GM19397 (cell line): ENCODE results near the gene FNDC1.
"Not testable (repeated sequence)": the region's sequence is repeated elsewhere in the genome, so short reads cannot be mapped to it uniquely, and the experiment has no call there.

Experiments used
- ATAC-seq: cut with Tn5 transposase; IDR thresholded peaks from one replicate; pipeline ENCODE4 v1.9.1; 2021; ENCODE audit warnings: mild to moderate bottlenecking, moderate library complexity; ENCODE audit not compliant: unreplicated experiment

Gene FNDC1

DNA sequence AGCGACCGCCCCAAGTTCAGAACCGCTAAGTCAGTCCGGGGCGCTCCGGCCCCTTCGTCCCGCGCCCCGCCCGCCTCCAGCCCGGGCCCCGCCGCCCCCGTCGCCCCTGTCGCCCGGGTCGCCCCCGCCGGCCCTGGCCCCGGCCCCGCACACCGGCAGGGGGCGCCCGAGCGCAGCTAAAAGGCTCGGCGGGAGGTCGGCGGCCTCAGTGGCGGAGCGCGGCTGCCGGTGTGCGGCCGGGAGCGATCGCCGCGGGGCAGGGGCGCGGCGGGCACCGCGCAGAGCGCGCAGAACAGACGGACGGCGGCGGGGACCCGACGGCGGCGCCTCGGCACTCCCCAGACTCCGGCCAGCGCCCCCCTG, at the start of gene FNDC1:
Gene FNDC1, plus strand, starts transcription at position 208 of the 363 bp plus-strand sequence. CDS start 197 bp downstream, outside the sequence.
- no peak for ATAC-seq

DNA sequence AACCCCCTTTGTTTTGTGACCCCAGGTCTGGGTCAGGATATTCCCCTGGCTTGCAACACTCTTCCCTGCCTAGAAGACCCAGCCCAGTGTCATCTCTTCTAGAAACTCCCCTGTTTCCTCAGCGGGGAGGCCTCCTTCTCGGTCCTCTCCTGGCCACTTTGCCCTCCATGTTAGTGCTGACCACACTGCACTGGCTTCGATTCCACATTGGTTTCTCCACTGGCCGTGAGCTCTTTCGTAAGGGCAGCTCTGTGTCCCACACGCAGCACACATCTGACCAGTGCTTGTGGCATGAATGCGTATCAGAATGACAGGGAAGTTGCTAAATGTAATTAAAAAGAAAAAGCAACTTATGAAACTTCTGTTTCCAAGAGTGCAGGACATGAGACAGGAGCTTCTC, 49.4 kb upstream of the FNDC1 start:
- ATAC-seq, result no peak

DNA sequence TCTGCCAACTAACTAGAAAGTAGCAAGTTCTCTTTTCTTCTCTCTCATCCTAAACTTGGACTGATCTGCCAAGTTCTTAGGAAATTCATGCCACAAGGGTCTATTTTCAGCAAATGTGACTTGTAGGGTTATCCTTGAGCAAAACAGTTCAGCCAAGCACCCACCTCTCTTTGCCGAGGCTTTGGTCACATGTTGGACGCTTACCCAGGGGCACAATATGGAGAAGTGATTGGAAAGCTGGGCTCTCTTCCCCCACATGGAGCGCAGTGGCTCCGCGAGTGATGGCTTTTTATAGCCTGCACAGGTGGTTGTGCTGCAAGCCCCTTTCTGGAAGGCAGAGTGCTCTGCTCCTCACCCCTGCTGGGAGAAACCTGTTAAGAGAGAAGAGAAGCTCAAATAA, 47.7 kb upstream of the FNDC1 start:
- ATAC-seq, result no peak

DNA sequence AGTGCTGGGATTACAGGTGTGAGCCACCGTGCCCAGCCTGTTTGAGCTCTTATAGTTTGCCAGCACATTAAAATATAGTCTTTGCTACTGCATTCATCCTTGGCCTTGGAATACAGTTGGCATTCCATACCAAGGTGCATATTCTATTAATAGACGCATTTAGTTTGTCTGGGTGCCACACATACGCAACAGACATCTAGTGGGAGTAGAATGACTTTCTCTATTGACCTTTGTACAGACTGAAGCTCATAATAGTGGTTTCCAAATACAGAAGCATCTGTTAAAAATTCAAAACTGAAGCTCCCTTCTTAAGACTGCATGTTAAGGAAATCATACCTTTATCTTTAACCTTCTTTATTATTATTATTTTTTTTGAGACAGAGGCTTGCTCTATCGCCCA, 46.7 kb upstream of the FNDC1 start:
- no peak for ATAC-seq

DNA sequence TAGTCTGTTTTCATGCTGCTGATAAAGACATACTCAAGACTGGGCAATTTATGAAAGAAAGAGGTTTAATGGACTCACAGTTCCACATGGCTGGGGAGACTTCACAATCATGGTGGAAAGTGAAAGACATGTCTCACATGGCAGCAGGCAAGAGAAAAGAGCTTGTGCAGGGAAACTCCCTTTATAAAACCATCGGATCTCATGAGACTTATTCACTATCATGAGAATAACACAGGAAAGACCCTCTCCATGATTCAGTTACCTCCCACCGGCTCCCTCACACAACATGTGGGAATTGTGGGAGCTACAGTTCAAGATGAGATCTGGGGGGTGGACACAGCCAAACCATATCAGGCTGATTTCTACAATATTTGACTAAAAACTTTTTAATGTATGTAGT, 45.4 kb upstream of the FNDC1 start:
- not testable (repeated sequence) for ATAC-seq

DNA sequence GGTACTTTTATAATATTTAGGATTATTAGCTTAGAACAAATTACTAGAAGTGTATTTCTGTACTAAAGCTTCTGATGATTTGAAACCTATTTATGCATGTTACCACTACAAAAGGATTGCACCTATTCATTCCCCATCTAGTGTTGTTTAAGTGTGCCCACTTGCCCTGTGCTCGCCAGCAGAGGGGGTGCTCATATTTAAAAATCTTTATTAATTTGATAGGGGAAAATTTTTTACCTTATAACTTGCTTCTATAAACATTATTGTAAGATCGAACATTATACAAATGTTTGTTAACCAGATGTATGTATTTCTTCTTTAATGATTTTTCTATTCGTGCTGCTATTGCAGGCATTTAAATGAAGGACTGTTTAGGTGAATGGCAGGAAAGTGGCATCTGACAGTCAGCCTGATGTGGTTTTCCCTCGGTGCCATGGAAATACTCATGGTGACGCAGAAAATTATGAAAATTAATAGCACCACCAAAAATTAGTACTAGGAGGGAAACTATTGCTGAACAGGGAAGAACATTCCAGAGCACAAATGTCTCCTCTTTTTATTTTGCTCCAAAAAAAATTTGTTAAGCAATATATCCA, 44.1 kb upstream of the FNDC1 start:
- ATAC-seq, result no peak

DNA sequence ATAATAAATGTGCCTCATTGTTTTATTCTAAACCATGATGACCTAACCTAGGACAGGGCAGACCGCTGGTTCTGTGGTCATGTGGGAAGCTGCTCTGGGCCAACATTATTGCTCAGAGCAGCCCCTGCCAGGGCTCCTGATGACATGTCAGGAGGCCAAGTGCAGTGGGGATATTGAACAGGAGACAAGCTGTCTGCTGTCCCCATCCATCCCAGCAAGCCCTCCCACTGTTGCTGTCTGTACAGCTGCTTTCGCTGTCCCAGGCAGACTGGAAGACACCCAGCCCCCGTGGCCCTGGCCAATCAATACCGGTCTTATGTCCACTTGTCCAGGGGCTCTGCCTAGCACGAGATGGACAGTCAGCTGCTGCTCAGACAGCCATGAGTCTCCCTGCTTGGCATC, 43.2 kb upstream of the FNDC1 start:
- ATAC-seq, result no peak

DNA sequence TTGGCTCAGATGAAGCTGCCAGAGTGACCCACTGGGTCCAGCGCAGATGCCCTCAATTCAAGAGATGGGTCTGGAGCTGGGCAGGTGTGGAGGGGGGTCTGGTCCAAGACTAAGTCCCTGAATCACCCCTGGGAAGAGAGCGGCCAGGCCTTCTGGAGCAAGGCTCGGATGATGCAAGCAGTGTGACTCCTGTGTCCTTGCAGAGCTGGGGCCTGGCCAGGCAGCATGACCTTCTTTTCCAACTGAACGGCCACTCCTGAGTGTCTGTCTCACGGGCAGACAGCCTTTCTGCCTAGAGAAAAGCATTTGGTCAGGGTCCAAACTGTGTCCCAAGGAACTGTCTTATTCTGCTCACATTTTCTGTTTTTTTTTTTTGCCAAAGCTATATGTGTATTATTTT, 42.6 kb upstream of the FNDC1 start:
- no peak for ATAC-seq

DNA sequence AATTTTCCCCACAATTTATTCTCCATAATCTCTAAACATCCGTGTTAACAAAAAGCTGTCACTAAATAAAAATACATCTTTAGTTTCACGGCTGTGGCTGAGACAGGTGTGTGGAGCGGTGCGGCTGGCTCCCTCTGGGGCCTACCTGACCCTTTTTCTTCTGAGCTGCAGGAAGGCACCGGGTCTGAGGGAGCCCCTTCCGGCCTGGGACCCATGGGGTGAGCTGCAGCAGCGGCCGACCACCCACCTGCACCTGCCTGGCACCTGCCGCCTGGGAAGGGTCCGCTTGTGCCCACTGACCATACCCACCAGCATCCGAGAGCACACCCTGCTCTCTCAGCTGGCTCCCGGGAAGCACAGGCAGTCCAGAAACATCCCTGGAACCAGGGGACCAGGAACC, 41.5 kb upstream of the FNDC1 start:
- no peak for ATAC-seq

DNA sequence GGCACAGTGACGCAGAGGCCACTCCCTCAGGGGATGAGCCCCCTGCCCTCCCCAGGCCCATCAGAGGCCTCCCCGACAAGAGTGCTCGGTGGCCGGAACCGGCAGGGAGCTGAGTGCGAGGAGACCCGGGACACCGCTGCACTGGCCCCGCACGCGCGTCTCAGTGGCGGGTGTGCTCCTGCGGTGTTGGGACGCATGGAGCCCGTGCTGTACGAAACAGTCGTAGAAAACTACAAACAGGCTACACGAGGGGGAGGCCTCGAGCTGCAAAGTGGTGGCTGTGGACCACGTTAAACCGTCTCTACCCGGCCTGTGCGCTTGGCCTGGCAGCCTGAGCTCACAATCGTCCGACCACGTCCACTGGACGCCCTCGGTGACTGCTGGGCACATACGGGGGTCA, 40.2 kb upstream of the FNDC1 start:
- ATAC-seq, result no peak

DNA sequence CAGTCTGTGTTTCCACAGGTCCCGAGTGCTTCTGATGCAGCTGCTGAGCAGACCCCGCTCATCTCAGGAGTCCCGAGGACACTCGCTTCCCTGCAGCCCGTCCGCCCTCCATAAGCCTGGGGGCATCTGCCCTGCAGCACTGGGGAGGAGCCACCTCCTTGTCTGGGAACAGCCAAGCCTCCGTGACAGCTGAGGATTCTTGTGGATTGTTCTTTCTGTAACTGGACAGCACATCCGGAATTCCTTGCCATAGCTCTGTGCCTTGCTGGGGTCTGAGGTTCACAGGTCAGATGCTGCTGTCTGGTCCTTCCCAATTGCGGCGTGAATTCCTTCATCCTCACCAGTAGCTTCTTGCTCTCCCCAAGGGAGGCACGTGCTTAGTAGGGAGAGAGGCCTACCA, 38.4 kb upstream of the FNDC1 start:
- ATAC-seq, result no peak

DNA sequence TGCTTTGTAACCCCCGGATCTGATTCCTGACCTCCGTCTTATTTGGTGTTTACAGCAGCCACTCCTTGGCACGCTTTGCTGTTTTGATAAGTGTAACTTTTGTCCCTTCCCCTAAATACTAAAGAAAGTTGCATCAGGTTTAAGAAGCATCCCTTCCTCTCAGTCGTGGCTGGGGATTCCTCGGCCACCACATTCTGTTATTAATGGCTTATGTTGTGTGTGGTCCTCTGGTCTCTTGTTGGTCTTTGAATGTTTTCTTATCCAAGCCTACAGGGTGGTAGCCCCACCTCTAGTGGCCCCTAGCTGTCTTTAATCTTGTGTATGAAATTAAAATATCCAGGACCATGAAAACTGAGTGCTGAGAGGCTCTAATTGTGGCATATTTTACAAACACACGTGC, 37.5 kb upstream of the FNDC1 start:
- no peak for ATAC-seq

DNA sequence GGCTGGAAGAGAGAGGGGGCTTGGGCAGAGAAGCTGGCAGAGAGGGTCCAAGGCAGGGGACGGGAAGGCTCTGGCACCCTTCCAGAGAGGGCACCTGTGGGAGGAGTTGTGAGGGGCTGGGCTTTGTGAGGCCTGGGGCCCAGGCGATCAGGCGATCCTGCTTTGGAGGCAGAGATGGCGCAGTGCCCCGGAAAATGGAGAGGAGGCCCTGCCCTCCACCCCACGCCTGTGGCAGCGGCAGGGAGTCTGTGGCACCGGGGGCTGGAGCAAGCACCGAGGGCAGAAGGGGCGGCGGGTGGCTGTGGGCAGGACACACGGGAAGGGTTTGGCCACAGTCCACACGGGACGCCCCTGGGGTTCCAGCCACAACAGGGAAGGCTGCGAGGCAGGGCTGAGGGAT, 36.5 kb upstream of the FNDC1 start:
- ATAC-seq, result no peak

DNA sequence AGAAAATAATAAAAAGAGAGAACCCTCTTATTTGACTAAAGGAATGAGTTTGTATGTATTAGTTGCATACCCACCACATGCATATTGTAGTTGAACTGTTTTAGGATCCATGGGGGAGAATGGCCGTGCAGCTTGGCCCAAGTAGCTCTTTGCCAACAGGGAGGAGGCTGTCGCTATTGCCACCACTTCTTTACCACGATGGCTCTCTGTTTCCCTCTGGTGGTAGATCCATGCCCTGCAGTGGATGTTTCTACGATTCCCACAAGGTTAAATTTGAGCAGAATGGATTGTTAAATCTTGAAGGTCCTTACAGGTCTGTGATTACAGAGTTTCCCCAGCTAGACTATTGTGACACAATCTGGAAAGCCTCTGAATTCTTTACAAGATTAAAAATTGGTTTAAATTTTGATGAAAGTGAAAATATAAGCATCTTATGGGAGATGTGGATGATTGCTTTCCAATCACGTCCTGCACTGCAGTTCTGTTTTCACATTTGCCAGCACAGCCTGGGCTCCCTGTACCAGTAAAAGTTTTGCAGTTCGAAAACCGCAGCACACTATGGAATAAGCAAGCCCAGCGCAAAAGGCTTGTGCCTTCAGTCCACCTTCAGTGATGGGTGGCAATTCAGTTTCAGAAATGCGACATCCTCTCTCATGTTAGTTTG, 34.4 kb upstream of the FNDC1 start:
- peak; percentile 49 for ATAC-seq

DNA sequence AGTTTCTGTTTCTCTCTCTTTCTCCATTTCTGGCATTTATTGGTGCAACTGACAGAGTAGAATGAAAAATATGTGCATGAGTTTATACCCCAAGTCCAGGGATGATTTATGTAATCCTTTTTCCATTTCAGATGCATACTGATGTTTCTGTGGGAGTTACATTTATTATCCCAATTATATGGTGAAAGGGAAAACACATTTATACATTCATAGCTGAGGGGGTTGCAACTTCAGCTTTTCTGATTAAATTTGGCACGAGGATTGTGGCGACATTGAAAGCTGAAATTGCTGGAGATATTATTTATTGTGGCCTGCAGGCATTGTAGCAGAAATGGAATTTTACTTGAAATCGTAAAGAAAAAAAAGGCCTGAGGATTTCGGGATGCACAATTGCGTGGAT, 31.5 kb upstream of the FNDC1 start:
- ATAC-seq, result no peak

DNA sequence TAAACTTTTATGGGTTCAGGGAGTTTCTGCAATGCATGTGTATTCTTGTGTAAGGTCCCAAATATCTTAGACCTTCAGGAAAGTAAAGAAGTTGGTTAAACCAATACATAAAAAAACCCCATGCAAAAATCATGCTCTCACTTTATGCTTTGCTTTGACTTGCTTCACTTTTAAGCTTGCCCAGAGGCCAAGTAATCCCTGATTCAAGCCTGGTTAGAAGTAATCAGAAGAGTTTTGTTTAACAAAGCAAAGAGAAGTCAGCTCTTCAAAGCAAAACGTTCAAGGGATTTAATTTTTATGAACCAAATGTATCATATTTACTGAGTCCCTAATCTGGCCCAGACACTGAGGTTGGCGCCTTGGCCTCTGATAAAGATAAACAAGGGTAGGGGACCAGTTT, 26.7 kb upstream of the FNDC1 start:
- no peak for ATAC-seq

DNA sequence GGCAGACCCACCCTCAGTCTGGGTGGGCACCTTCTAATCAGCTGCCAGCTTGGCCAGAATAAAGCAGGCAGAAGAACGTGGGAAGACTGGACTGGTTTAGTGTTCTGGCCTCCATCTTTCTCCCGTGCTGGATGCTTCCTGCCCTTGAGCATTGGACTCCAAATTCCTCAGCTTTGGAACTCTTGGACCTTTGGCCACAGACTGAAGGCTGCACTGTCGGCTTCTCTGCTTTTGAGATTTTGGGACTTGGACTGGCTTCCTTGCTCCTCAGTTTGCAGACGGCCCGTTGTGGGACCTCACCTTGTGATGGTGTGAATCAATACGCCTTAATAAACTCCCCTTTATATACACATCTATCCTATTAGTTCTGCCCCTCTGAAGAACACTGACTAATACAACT, 20.6 kb upstream of the FNDC1 start:
- ATAC-seq, result no peak

DNA sequence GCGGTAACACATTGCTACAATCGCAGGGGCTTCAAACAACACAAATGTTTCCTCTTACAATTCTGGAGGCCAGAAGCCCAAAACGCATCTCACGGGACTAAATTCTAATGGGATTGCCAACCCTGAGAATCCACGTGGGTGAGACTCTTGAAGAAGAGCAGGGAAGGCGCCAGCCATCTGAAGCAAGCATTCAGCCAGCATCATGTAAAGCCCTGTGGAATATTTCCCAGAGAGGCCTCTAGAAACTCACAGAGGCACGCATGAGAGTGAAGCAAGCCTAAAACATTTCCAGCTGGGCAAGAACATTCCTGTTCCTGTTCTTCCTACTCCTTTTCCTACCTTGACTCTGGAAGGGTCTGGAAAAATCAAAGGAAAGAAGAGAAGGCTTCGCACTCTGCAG, 19.6 kb upstream of the FNDC1 start:
- no peak for ATAC-seq

DNA sequence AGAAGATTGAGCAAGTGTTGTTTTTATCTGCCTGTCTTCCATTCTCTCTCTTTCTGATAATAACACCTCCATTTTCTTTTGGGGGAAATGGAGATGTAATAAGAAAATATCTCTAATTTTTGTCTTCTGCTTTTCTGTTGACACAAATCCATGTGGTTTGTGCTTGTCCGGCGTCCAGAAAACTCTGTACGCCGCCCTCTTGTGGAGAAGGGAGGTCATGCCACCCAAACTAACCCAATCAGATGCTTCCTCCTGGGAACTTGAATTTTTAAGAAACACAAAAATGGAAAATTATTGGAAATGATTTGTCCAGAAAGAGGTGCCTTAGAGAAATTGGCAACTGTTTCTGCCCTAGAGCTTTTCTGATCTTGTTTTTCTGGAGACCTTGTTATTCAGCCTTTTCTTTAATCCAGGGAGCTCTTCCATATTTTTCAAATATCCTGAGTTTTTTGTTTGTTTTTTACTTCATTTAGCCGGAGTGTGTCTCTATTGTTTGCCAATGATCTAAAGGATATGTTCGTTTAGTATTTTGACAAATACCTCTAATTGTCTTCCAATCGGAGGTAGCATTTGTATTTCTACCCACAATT, 17.8 kb upstream of the FNDC1 start:
- ATAC-seq, result no peak

DNA sequence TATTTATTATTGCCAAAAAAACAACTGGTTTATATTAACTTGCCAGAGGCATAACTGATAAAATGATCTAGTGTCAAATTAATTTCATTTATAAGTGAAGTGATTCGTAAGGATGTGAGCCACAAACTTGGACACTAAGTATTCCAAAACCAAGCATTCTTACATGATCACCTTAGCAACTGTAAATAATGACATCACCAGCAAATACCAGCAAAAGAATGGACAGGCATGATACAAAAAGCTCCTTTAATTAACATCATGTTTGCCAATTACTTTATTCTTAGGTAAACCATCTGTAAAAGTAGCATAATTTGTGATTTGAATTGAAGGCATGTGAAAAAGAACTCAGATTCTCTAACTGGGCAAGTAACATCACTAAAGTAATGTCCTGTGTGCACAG, 17.2 kb upstream of the FNDC1 start:
- ATAC-seq, result no peak

DNA sequence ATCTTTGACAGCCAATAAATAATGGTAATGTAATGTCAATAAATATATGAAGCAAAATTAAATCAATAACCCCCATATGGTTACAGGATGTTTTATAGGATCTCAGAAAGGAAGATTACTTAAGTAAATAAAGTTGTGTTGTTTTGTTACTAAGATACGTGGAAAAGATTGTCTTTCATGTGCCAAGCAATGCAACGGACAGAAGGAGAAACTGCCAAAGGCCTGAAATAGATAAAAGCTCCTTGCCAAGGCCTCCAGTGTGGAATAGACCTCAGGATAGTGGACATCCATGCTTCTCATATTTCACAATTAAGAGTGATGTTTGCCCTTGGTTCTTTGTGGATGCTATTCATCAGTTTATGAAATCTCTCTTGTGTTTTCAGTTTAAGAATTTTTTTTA, 16.4 kb upstream of the FNDC1 start:
- ATAC-seq, result no peak

DNA sequence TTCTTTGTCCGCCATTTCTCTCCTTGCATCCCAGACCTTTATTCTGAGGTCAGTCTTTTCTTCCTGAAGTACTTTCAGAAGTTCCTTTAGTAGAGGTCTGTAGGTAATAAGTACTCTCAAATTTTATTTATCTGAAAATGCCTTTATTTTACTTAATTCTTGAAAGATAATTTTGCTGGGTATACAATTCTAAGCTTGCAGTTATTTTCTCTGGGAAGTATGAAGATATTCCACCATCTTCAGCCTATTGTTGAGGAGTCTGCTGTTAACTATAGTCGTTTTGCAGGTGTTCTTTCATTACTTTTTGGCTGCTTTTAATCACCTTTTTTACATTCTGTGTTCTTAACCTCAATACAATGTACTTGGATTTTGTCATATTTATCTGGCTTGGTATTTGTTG, 13.5 kb upstream of the FNDC1 start:
- ATAC-seq, result no peak

DNA sequence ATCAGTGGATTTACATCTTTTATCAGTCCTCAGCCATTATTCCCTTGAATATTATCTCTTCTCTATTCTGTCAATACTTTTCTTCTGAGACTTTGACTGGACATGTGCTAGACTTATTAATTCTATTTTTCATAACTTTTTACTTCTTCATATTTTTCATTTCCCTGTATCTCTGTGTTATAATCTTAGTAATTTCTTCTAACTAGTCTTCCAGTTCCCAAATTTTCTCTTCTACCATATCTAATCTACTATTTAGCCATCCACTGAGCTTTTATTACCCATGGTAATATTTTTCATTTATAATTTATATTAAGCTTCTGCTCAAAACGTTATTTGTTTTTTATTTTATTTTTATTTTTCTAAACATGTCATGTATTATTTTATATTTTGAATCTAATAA, 13.1 kb upstream of the FNDC1 start:
- no peak for ATAC-seq
